Ovary (tissue), 9 donors: ENCODE data around the gene GLB1L2. TPM values are rescaled to one million over a fixed set of nuclear protein-coding genes. Genes with fewer than 3 reads are reported as not detected.

Experiments used
- DNase-seq, 5 donors: peaks; one replicate each; pipeline ENCODE4 v3.0.0-alpha.2; 2019 to 2020
- H3K27ac ChIP-seq, 2 donors: fragments of 200-600 bp; one replicate each; pipeline versions ENCODE4 v1.5.1 to v1.8.0; 2019 to 2022
- H3K27me3 ChIP-seq: fragments of 200-600 bp; one replicate; pipeline ENCODE4 v1.8.0; 2022
- H3K36me3 ChIP-seq: fragments of 200-600 bp; sonication (generic); one replicate; pipeline ENCODE4 v1.5.1; 2019
- H3K4me1 ChIP-seq: one replicate; pipeline ENCODE4 v1.8.1; 2013; ENCODE audit warnings: mild to moderate bottlenecking, moderate library complexity; ENCODE audit not compliant: insufficient read depth
- H3K4me3 ChIP-seq: fragments of 200-600 bp; sonication (generic); one replicate; pipeline ENCODE4 v1.5.1; 2017
- H3K9me3 ChIP-seq, 2 donors: fragments of 200-600 bp in 1 of 2; sonication (generic) in 1 of 2; one replicate each; pipeline versions ENCODE4 v1.5.1 to v1.8.1; 2013 to 2019; ENCODE audit warnings: mild to moderate bottlenecking in 1 of 2, moderate library complexity in 1 of 2
- CTCF ChIP-seq, 3 donors: fragments of 450-650 bp in 2 of 3; fragments of 200-600 bp in 1 of 3; IDR thresholded peaks; one replicate each; pipeline versions ENCODE4 v1.5.1 to v1.8.0; 2016 to 2022; ENCODE audit warnings: antibody characterized with exemption in 3 of 3, mild to moderate bottlenecking in 1 of 3
- EP300 ChIP-seq: sonication (generic); formaldehyde crosslinking; IDR thresholded peaks from one replicate; pipeline ENCODE4 v1.6.1; 2017; ENCODE audit warnings: antibody characterized with exemption
- POLR2A ChIP-seq: fragments of 450-650 bp; IDR thresholded peaks from one replicate; pipeline ENCODE4 v1.6.1; 2017; ENCODE audit warnings: antibody characterized with exemption, mild to moderate bottlenecking, moderate library complexity
- WGBS, 3 donors: extraction: QIAGEN DNeasy Blood & Tissue Kit in 1 of 3; methylation state at CpG; one replicate each; pipeline versions ENCODE4 v1.1.5 to v1.1.7; 2013 to 2017; 5-methylcytosine and 5-hydroxymethylcytosine counted together
- intact Hi-C, 4 donors: fragments of 100-400 bp; cut with DNase I; formaldehyde crosslinking; loops; one replicate each; pipeline versions ENCODE4 v1.11.0 to v1.15.1; 2022 to 2023
- polyA plus RNA-seq, 2 donors: library from polyadenylated mRNA; stranded (reverse); fragments of 200-250 nt in 1 of 2; fragments of 350-450 nt in 1 of 2; fragmentation: Illumina TruSeq in 1 of 2; extraction: RNeasy Lipid Tissue Mini Kit (QIAGEN cat#74804) in 1 of 2; gene quantifications; one replicate each; pipeline ENCODE4 v1.2.3, GENCODE V29; 2013 to 2014
- total RNA-seq, 7 donors: library from RNA; depleted of rRNA in 2 of 7; stranded (reverse); fragments of >200 nt in 2 of 7; fragmentation: NEBNext Ultra II Directional in 3 of 7; extraction: Animal tissue kit (Norgen Biotek cat#: 25700) in 3 of 7; gene quantifications; one replicate each; pipeline versions ENCODE4 v1.1.0 to v1.2.4, GENCODE V29; 2016 to 2023
- donor health status: DM: no; HTN: no; CAD: no; lungs with moderate emphysema.
- donor health status: DM: no; HTN: no; CAD: no.
- donor health status: Bipolar disorder and iron deficiency.
- donor health status: DM: yes; HTN: yes; CAD: no.
- donor health status: DM: no; HTN: no; CAD: no.
- donor health status: DM: yes; HTN: yes; CAD: no.

The GLB1L2 gene
- total and polyA plus RNA-seq, 9 donors, result 9.8 to 24.6 (median 15.6) TPM

GRCh38 chr11:134377876-134378275, 46.1 kb downstream of the GLB1L2 start:
- TF ChIP-seq POLR2A (no peak), EP300 (no peak), CTCF (IDR thresholded peaks at IDR 0.05) (no peak)
- intact Hi-C loops, result no loop called here

GRCh38 chr11:134379241-134379640, 47.5 kb downstream of the GLB1L2 start:
- 74 to 93% (median 80%) methylated on average over 2 of the region's 2 CpGs for WGBS, 3 donors

More at GRCh38 chr11:134377876-134378275, 46.1 kb downstream of the GLB1L2 start:
- Histone ChIP-seq H3K9me3 (no peaks in the 10 kb centered on the region), H3K36me3 (no peaks in the 10 kb centered on the region), H3K27me3 (no peaks in the 10 kb centered on the region), H3K4me1 (no peaks in the 10 kb centered on the region), H3K27ac (no peak overlapping the region), H3K4me3 (no peak overlapping the region)
- DNase-seq, result no peak
- WGBS, 3 donors, result 86 to 92% (median 89%) methylated on average over 14 of the region's 14 CpGs

GRCh38 chr11:134380229-134380628, 48.4 kb downstream of the GLB1L2 start:
- no peaks in the 10 kb centered on the region for H3K36me3 ChIP-seq
- H3K4me3 ChIP-seq, result no peak overlapping the region
- H3K4me1 ChIP-seq, result no peaks in the 10 kb centered on the region
- no peak overlapping the region for H3K27ac ChIP-seq
- intact Hi-C loops, result no loop called here
- WGBS, 3 donors, result 73 to 83% (median 83%) methylated on average over 12 of the region's 12 CpGs
- DNase-seq, result no peak
- TF ChIP-seq EP300 (no peak), CTCF (IDR thresholded peaks at IDR 0.05) (no peak), POLR2A (no peak)
- no peaks in the 10 kb centered on the region for H3K9me3 ChIP-seq
- H3K27me3 ChIP-seq, result no peaks in the 10 kb centered on the region

More at GRCh38 chr11:134379241-134379640, 47.5 kb downstream of the GLB1L2 start:
- DNase-seq, result no peak
- Histone ChIP-seq H3K4me1 (no peaks in the 10 kb centered on the region), H3K36me3 (no peaks in the 10 kb centered on the region), H3K9me3 (no peaks in the 10 kb centered on the region), H3K27me3 (no peaks in the 10 kb centered on the region), H3K27ac (no peak overlapping the region), H3K4me3 (no peak overlapping the region)
- intact Hi-C loops, result no loop called here
- TF ChIP-seq POLR2A (no peak), CTCF (IDR thresholded peaks at IDR 0.05) (no peak), EP300 (no peak)

- WGBS, 3 donors, result 52 to 76% (median 64%) methylated on average over 4 of the region's 4 CpGs
Observed at GRCh38 chr11:134380785-134381184, 49.0 kb downstream of the GLB1L2 start.

More at GRCh38 chr11:134380785-134381184, 49.0 kb downstream of the GLB1L2 start:
- Histone ChIP-seq H3K4me3 (no peak overlapping the region), H3K9me3 (no peaks in the 10 kb centered on the region), H3K27ac (no peak overlapping the region), H3K4me1 (no peaks in the 10 kb centered on the region), H3K36me3 (no peaks in the 10 kb centered on the region), H3K27me3 (no peaks in the 10 kb centered on the region)
- no peak for DNase-seq
- no peak for TF ChIP-seq EP300
- no peak for TF ChIP-seq POLR2A
- no peak for TF ChIP-seq CTCF (IDR thresholded peaks at IDR 0.05)
- intact Hi-C loops, result no loop called here
